PFSK-1 (cell line): ENCODE measurements around the gene ALS2CL.

Experiments used
- FOXP2 ChIP-seq: optimal IDR thresholded peaks from 2 replicates; pipeline ENCODE3; 2011; ENCODE audit warnings: borderline replicate concordance, control low read depth, inconsistent platforms; ENCODE audit not compliant: insufficient read depth; ENCODE audit errors: extremely low read length, extremely low read depth
- POLR2AphosphoS5 ChIP-seq: IDR thresholded peaks from 2 replicates; pipeline ENCODE4 v1.6.1; 2012; ENCODE audit warnings: low read depth, mild to moderate bottlenecking, control low read depth, low read length, moderate library complexity
- REST ChIP-seq, 2 experiments: IDR thresholded peaks; 2 replicates each; pipeline versions ENCODE4 v1.6.1 to v1.8.0; 2011 to 2012; ENCODE audit warnings: low read depth in 2 of 2, low read length in 2 of 2, control low read depth in 1 of 2, inconsistent platforms in 1 of 2, mild to moderate bottlenecking in 1 of 2, moderate library complexity in 1 of 2; ENCODE audit not compliant: insufficient read depth in 1 of 2
- SIN3A ChIP-seq: IDR thresholded peaks from 2 replicates; pipeline ENCODE4 v1.6.1; 2012; ENCODE audit warnings: mild to moderate bottlenecking, low read length, moderate library complexity, borderline replicate concordance; ENCODE audit not compliant: insufficient read depth
- TAF1 ChIP-seq: IDR thresholded peaks from 2 replicates; pipeline ENCODE4 v1.6.1; 2012; ENCODE audit warnings: low read length, control low read depth, borderline replicate concordance; ENCODE audit not compliant: insufficient read depth

GRCh38 chr3:46710671-46711295, 17.3 kb upstream of the ALS2CL start:
- TF ChIP-seq FOXP2, result no peak
- TF ChIP-seq POLR2AphosphoS5, result no peak
- no peak for TF ChIP-seq SIN3A
- TF ChIP-seq REST (IDR thresholded peaks at IDR 0.05; ENCODE audit: insufficient read depth in 1 of 2, low read depth in 2 of 2, low read length in 2 of 2), result no peak
- no peak for TF ChIP-seq TAF1
